HG02642 (cell line): Measurements from ENCODE around the gene CAP2.
"Not testable (repeated sequence)": the region's sequence is repeated elsewhere in the genome, so short reads cannot be mapped to it uniquely, and the experiment has no call there.

ENCODE experiments used
- ATAC-seq: cut with Tn5 transposase; IDR thresholded peaks from one replicate; pipeline ENCODE4 v1.9.1; 2021; ENCODE audit warnings: mild to moderate bottlenecking; ENCODE audit not compliant: unreplicated experiment, poor library complexity

Gene CAP2

GRCh38 chr6:17395112-17395511 lies 1.7 kb downstream of the CAP2 start:
- ATAC-seq = no peak

DNA sequence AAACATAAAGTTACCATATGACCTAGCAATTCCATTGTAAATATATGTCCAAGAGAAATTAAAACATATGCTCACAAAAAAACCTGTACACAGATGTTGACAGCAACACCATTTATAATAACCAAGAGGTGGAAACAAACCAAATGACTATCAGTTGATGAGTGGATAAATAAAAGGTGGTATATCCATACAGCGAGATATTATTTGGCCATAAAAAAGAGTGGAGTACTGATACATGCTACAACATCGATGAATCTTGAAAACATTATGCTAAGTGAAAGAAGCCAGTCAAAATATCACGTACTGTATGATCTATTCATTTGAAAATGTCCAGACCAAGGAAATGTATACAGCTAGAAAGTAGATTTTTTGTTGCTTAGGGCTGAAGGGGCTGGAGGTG lies 2.9 kb downstream of the CAP2 start:
- no peak for ATAC-seq

GRCh38 chr6:17397764-17398194 lies 4.4 kb downstream of the CAP2 start:
- no peak for ATAC-seq

DNA sequence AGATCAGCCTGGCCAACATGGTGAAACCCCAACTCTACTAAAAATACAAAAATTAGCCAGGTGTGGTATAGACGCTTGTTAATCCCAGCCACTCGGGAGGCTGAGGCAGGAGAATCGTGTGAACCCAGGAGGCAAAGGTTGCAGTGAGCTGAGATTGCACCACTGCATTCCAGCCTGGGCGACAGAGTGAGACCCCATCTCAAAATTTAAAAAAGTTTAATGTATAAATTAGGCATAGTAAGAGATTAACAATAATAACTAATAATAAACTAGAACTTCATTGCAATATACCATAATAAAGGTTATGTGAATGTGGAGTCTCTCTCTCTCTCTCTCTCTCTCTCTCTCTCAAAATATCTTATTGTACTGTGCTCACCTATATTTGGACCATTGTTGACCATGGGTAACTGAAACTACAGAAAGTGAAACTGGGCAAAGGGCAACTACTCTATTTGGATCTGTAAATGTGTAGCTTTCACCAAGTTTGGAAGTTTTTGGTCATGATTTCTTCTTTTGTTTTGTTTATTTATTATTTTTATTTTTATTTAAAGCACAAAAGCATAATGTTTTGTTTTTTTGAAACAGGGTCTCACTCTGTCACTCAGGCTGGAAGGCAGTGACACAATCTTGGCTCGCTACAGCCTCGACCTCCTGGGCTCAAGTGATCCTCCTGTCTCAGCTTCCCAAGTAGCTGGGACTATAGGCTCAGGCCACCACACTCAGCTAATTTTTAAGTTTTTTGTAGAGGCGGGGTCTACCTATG lies 12.0 kb downstream of the CAP2 start:
- not testable (repeated sequence) for ATAC-seq

- ATAC-seq = no peak
These were observed 12.5 kb downstream of the CAP2 start for GRCh38 chr6:17405944-17406245.

DNA sequence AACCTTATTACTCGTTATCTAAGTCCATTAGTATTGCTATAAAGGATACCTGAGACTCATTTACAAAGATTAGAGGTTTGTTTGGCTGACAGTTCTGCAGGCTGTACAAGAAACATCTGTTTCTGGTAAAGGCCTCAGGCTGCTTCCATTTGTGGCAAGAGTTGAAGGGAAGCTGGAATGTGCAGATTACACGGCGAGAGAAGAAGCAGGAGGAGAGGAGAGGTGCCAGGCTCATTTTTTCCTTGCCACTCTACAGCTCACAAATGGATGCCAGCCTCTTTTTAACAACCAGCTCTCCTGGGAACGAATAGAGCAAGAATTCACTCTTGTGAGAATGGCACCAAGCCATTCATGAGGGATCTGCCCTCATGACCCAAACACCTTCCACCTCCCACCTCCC lies 14.7 kb downstream of the CAP2 start:
- no peak for ATAC-seq

DNA sequence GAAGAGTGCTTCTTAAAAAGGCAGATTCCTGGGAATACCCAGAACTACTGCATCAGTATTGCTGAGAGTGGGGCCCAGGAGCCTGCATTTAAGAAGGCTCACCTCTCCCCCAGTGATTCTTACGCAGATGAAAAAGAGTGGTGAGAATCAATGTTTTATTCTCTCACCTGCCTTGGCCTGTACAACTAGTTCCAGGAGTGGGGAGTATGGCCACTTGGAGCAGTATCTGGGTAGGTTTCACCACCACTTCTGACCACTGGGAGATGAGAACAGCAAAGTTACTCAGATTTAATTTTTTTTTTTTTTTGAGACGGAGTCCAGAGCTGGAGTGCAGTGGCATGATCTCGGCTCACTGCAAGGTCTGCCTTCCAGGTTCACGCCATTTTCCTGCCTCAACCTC lies 16.9 kb downstream of the CAP2 start:
- ATAC-seq = no peak

GRCh38 chr6:17413313-17413750 lies 19.9 kb downstream of the CAP2 start:
- no peak for ATAC-seq

DNA sequence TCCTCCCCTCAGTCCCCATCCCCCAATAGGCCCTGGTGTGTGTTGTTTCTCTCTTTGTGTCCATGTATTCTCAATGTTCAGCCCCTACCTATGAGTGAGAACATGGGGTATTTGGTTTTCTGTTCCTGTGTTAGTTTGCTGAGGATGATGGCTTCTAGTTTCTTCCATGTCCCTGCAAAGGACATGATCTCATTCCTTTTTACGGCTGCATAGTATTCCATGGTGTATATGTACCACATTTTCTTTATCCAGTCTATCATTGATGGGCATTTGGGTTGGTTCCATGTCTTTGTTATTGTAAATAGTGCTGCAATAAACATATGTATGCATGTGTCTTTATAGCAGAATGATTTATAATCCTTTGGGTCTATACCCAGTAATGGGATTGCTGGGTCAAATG lies 21.0 kb downstream of the CAP2 start:
- not testable (repeated sequence) for ATAC-seq

GRCh38 chr6:17415321-17415720 lies 21.9 kb downstream of the CAP2 start:
- no peak for ATAC-seq

- ATAC-seq = no peak
These were observed 23.4 kb downstream of the CAP2 start for GRCh38 chr6:17416806-17417205.

DNA sequence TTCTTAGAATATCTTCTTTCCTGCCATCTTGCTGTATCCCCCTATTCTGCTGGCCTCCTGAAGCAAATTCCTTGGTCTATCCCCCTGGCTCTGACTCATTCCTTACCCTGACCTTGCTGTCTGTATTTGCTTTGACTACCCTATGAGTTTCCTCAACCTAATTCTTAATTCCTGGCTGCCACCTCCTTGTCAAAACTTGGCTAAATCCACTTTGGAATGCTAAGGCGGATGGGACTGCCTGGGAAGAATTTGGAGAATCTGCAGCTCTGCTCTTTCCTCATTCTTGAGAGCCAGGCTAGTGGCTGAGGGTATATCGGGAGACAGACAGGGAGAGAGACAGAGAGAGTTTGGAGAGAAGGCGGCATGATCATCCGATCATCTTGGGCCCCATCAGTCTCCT lies 24.4 kb downstream of the CAP2 start:
- ATAC-seq = no peak

- no peak for ATAC-seq
These were observed 25.1 kb downstream of the CAP2 start for GRCh38 chr6:17418281-17419188.

DNA sequence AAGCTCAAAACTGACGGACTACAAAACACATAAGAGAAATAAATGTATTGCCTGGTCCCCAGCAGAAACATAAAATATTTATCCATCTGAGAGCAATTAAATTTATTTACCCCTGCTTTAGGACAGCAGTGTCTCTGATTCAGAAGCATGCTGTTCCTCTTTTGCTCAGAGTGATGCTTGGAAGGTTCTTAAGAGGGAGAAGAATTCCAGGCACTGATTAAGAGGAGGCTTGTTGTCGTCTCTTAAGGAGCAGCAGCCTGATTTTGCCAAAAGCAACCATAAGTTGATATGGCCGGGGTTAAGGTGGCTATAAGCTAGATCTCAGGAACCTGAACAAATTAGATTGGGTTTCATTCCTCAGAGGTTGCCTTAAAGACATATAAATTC lies 25.8 kb downstream of the CAP2 start:
- ATAC-seq = no peak

DNA sequence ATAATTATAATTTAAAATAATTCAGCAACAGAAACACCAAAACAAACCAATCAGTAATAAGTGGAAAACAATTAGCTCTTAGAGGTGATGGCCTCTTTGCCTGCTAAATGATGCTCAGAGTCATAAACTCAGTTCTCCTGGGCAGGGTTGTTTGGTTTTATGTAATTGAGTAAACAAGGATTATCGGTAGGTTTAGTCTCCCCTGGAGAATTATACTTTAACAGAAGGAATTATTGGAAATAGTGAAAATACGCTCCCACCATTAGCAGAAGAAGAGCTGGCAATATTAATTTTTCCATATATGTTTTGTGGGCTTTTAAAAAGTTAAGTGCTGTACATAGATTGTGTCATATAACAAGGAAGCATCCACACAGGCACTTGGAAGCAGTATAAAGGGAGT lies 27.0 kb downstream of the CAP2 start:
- no peak for ATAC-seq

GRCh38 chr6:17421406-17421805 lies 28.0 kb downstream of the CAP2 start:
- ATAC-seq = no peak

DNA sequence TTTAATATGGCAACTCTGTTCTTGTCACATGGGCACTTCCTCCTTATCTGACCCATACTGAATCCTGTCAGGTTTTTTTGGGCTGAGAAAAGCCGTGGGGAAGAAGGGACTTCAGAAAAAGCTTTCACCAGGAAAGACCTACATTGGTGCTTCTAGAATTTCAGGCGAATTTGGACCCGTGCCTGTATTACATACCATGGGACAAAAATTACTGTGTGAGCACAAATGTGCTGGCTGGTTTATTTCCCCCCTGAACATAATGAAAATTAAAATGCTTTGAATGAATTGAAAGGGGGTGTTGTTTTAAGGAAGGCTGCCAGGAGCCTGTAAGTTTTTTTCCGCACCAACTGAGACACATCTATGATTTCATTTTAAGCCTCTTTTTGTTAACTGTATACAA lies 29.6 kb downstream of the CAP2 start:
- ATAC-seq = no peak

DNA sequence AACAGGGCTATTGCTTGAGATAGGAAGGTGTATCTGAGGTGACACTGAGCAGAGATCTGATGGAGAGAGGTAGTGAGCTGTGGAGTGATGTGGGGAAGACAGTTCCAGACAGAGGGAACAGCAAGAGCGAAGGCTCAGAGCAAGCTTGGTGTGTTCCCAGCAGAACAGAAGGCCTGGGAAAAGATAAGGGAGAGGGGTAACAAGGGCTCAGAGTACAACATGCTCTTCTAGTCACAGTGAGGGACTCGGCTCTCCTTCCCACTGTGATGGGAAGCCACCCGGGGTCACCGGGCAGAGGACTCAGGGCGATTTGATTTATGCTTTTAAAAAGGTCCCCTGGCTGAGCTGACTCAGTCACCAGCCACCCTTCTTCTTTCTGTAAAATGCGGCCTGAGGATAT lies 33.7 kb downstream of the CAP2 start:
- no peak for ATAC-seq

GRCh38 chr6:17427617-17428016 lies 34.2 kb downstream of the CAP2 start:
- ATAC-seq = no peak

DNA sequence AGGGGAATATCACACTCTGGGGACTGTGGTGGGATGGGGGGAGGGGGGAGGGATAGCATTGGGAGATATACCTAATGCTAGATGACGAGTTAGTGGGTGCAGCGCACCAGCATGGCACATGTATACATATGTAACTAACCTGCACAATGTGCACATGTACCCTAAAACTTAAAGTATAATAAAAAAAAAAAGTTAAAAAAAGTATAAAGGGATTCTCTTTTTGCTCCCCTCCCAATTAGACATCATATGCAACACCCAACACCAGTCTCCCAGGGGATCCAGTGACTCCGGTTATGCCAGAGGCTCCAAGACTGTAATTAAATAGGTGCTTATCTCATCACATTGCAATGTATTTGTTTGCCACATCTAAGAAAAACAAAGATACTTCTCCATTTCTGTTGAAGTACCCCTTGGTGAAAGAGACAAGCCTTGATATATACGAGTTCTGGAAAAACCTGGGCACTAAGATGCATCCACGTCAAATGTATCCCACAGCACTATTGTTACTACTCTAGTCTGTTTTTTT lies 35.3 kb downstream of the CAP2 start:
- not testable (repeated sequence) for ATAC-seq

GRCh38 chr6:17429383-17430061 lies 36.1 kb downstream of the CAP2 start:
- no peak for ATAC-seq
